Gastroesophageal sphincter (tissue), 3 donors: ENCODE data around the gene SLC16A10.
"Not testable (repeated sequence)": the region's sequence is repeated elsewhere in the genome, so short reads cannot be mapped to it uniquely, and the experiment has no call there.

Experiments used
- EP300 ChIP-seq: sonication (generic); formaldehyde crosslinking; IDR thresholded peaks from one replicate; pipeline ENCODE4 v1.6.1; 2017; ENCODE audit warnings: antibody characterized with exemption, mild to moderate bottlenecking
- POLR2A ChIP-seq, 2 donors: fragments of 450-650 bp; IDR thresholded peaks; one replicate each; pipeline ENCODE4 v1.6.1; 2017; ENCODE audit warnings: antibody characterized with exemption in 2 of 2, mild to moderate bottlenecking in 2 of 2, moderate library complexity in 1 of 2
- POLR2AphosphoS5 ChIP-seq: sonication (generic); formaldehyde crosslinking; IDR thresholded peaks from one replicate; pipeline ENCODE4 v1.6.1; 2017; ENCODE audit warnings: antibody characterized with exemption
- TF ChIP-seq, protein P1 (sequence below), 4 experiments: fragments of 200-600 bp in 2 of 4; fragments of 450-650 bp in 2 of 4; sonication (generic) in 1 of 4; IDR thresholded peaks; one replicate each; pipeline ENCODE4 v1.5.1; 2017 to 2019; ENCODE audit warnings: antibody characterized with exemption in 4 of 4, mild to moderate bottlenecking in 2 of 4, moderate library complexity in 2 of 4

DNA sequence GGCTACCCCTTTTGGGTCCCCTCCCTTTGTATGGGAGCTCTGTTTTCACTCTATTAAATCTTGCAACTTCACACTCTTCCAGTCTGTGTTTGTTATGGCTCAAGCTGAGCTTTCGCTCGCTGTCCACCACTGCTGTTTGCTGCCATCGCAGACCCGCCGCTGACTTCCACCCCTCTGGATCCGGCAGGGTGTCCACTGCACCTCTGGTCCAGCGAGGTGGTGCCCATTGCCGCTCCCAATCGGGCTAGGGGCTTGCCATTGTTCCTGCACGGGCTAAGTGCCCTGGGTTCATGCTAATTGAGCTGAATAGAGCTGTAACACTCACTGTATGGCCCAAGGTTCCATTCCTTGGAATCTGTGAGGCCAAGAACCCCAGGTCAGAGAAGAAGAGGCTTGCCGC, 43.7 kb downstream of the SLC16A10 start:
- not testable (repeated sequence) for TF ChIP-seq POLR2AphosphoS5; POLR2A (IDR thresholded peaks at IDR 0.05); EP300
- TF ChIP-seq, protein P1, sequence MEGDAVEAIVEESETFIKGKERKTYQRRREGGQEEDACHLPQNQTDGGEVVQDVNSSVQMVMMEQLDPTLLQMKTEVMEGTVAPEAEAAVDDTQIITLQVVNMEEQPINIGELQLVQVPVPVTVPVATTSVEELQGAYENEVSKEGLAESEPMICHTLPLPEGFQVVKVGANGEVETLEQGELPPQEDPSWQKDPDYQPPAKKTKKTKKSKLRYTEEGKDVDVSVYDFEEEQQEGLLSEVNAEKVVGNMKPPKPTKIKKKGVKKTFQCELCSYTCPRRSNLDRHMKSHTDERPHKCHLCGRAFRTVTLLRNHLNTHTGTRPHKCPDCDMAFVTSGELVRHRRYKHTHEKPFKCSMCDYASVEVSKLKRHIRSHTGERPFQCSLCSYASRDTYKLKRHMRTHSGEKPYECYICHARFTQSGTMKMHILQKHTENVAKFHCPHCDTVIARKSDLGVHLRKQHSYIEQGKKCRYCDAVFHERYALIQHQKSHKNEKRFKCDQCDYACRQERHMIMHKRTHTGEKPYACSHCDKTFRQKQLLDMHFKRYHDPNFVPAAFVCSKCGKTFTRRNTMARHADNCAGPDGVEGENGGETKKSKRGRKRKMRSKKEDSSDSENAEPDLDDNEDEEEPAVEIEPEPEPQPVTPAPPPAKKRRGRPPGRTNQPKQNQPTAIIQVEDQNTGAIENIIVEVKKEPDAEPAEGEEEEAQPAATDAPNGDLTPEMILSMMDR (IDR thresholded peaks at IDR 0.05) = not testable (repeated sequence)
